Left colon (tissue), 2 donors: Measurements from ENCODE around the gene FA2H. TPM values are rescaled to one million over a fixed set of nuclear protein-coding genes. Genes with fewer than 3 reads are reported as not detected.

Experiments used
- ATAC-seq: fragments of 200-7000 bp; cut with Tn5 transposase; one replicate; pipeline ENCODE4 v1.9.1; 2020; ENCODE audit warnings: mild to moderate bottlenecking, moderate library complexity
- DNase-seq, 2 donors: peaks; one replicate each; pipeline ENCODE4 v3.0.0-alpha.2; 2020
- intact Hi-C, 2 donors: fragments of 100-400 bp; cut with DNase I in 1 of 2; cut with micrococcal nuclease in 1 of 2; formaldehyde crosslinking; loops; one replicate each; pipeline versions ENCODE4 v1.11.2 to v1.14.0; 2022; cut with DNase I, micrococcal nuclease
- total RNA-seq, 2 donors: library from RNA; stranded (reverse); fragmentation: NEBNext Ultra II Directional; extraction: Animal tissue kit (Norgen Biotek cat#: 25700); gene quantifications; one replicate each; pipeline ENCODE4 v1.2.1, GENCODE V29; 2021
- donor health status: DM: no; HTN: no; CAD: no.
- donor health status: DM: yes; HTN: yes; CAD: no.

FA2H gene
- total RNA-seq, 2 donors from 2014 or later, result 48.5 to 64.5 TPM

- DNase-seq (no peak), ATAC-seq (no peak)
- intact Hi-C loops, result no loop called here
Measured at GRCh38 chr16:74749291-74750055, 25.1 kb downstream of the FA2H start.

GRCh38 chr16:74748616-74749026 lies 26.0 kb downstream of the FA2H start:
- DNase-seq (no peak), ATAC-seq (no peak)
- intact Hi-C loops, result no loop called here

GRCh38 chr16:74747716-74748615 lies 26.7 kb downstream of the FA2H start:
- intact Hi-C loops, result no loop called here
- DNase-seq (no peak), ATAC-seq (no peak)

GRCh38 chr16:74745926-74746325 lies 28.7 kb downstream of the FA2H start:
- ATAC-seq, result peak; percentile 14
- DNase-seq, result no peak
- intact Hi-C loops, result no loop called here

GRCh38 chr16:74745109-74745615 lies 29.5 kb downstream of the FA2H start:
- no peak for ATAC-seq
- intact Hi-C loops, result no loop called here
- no peak for DNase-seq

GRCh38 chr16:74744566-74744965 lies 30.1 kb downstream of the FA2H start:
- no peak for DNase-seq

GRCh38 chr16:74743668-74744299 lies 30.8 kb downstream of the FA2H start:
- DNase-seq (peak; percentile 96 to 97), ATAC-seq (peak; percentile 83)
- intact Hi-C loops, result no loop called here

More at GRCh38 chr16:74744566-74744965, 30.1 kb downstream of the FA2H start:
- no peak for ATAC-seq
- intact Hi-C loops, result no loop called here

GRCh38 chr16:74743045-74743667 lies 31.5 kb downstream of the FA2H start:
- intact Hi-C loops, result no loop called here
- ATAC-seq, result peak; percentile 5
- DNase-seq, result no peak

- intact Hi-C loops, result no loop called here
- no peak for DNase-seq
Measured at GRCh38 chr16:74742051-74742481, 32.6 kb downstream of the FA2H start.

DNA sequence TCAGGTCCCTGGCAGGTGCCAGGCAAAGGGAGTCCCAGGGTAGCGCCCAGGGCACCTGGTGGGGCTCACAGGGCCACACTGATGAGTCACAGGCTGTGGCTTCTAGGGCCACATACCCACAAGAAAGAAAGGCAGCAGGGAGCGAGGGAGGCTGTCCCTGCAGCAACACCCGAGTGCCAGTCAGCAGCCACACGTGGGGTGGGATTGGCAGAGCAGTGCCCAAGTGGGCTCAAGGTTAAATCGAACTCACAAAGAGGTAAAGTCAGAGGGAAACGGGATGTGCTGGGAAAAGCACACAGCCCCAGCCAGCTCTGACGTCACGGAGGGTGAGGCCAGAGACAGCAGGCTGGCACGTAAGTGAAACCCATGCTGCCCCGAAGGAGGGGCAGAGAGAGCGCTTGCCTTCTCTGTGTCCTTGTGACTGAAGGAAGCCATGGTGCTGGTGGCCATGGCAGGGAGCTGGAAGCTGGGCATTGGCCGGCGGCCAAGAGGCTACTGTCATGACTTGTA lies 33.8 kb downstream of the FA2H start:
- intact Hi-C loops, result no loop called here
- ATAC-seq, result peak; percentile 67
- peak; percentile 90 to 93 for DNase-seq

More at GRCh38 chr16:74742051-74742481, 32.6 kb downstream of the FA2H start:
- peak; percentile 15 for ATAC-seq

GRCh38 chr16:74739275-74739674 lies 35.3 kb downstream of the FA2H start:
- DNase-seq, result no peak
- no peak for ATAC-seq
- intact Hi-C loops, result no loop called here

GRCh38 chr16:74738816-74739215 lies 35.8 kb downstream of the FA2H start:
- no peak for ATAC-seq
- no peak for DNase-seq

DNA sequence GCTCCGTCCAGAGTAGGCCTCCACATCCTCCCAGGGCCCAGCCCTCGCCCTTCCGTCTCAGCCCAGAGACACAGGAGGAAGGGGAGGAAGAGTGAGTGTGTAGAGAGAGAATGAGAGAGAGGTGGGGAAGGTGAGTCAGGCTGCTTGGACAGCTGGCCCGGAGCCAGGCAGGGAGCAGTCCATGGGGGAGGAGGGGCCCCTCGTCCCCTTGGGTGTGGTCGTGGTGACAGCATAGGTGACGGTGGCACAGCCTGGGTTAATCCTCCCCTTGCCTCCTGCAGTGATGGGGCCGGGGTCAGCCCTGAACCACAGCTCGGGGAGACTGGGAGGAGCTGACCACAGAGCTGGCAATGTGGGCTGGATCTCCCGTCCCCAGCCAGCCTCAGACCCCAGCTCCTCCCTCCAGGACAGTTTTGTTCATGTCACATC lies 36.5 kb downstream of the FA2H start:
- peak; percentile 25 for ATAC-seq
- intact Hi-C loops, result no loop called here
- no peak for DNase-seq

More at GRCh38 chr16:74738816-74739215, 35.8 kb downstream of the FA2H start:
- intact Hi-C loops, result no loop called here

GRCh38 chr16:74737521-74737920 lies 37.1 kb downstream of the FA2H start:
- ATAC-seq (no peak), DNase-seq (no peak)
- intact Hi-C loops, result no loop called here

GRCh38 chr16:74736531-74737157 lies 38.0 kb downstream of the FA2H start:
- DNase-seq (no peak), ATAC-seq (peak; percentile 11)
- intact Hi-C loops, result no loop called here

DNA sequence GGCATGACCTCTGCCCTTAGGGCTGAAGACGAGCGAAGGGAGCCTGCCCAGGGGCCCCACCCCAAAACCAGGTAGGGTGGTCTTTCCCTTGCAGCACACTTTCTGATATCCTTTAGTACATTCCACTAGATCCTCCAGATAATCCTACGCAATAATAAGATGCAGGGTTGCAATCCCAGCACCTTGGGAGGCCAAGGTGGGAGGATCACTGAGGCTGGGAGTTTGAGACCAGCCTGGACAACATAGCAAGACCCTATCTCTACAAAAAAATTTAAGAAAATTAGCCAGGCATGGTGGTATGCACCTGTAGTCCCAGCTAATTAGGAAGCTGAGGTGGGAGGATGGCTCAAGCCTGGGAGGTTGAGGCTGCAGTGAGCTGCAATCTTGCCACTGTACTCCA lies 39.1 kb downstream of the FA2H start:
- no peak for ATAC-seq
- no peak for DNase-seq
- intact Hi-C loops, result no loop called here

GRCh38 chr16:74735162-74735452 lies 39.5 kb downstream of the FA2H start:
- intact Hi-C loops, result no loop called here
- ATAC-seq, result no peak
- no peak for DNase-seq
